ENCODE measurements around the gene CDON. TPM values are rescaled to one million over a fixed set of nuclear protein-coding genes. Genes with fewer than 3 reads are reported as not detected.

The CDON gene
- total RNA-seq, 1 experiment from 2014 or later: 0.91 TPM

- DNase-seq (ENCODE audit: unreplicated experiment): no peak
These were observed 16.0 kb downstream of the CDON start for GRCh38 chr11:126046570-126047195.

GRCh38 chr11:126039485-126040271, 23.0 kb downstream of the CDON start:
- Mint-ChIP-seq H3K27ac (ENCODE audit: low read depth, unreplicated experiment) (no peak overlapping the region), H3K9me3 (ENCODE audit: unreplicated experiment) (no peaks in the 10 kb centered on the region), H3K27me3 (ENCODE audit: insufficient read depth, unreplicated experiment) (no peaks in the 10 kb centered on the region), H3K36me3 (ENCODE audit: insufficient read depth, unreplicated experiment) (no peaks in the 10 kb centered on the region), H3K4me1 (ENCODE audit: insufficient read depth, unreplicated experiment) (peaks cover 15% of the 10 kb centered on the region), H3K4me3 (ENCODE audit: unreplicated experiment) (no peak overlapping the region)
- BruUV-seq (replicated peaks): no TSS peak
- ChIA-PET POLR2A (interaction anchor here (1.0 to 1.4 kb wide), 5 partner anchors 8 to 229 kb away, joined by 3 read pairs; partner anchors contain the start of genes FOXRED1 and SRPRA), CTCF (interaction anchor here (0.6 to 1.8 kb wide), 7 partner anchors 14 to 1983 kb away, joined by 3 to 9 read pairs (median 4); no protein-coding TSS in a partner anchor)
- intact Hi-C loops (cut with micrococcal nuclease): no loop called here
- TF ChIP-seq, protein P1, sequence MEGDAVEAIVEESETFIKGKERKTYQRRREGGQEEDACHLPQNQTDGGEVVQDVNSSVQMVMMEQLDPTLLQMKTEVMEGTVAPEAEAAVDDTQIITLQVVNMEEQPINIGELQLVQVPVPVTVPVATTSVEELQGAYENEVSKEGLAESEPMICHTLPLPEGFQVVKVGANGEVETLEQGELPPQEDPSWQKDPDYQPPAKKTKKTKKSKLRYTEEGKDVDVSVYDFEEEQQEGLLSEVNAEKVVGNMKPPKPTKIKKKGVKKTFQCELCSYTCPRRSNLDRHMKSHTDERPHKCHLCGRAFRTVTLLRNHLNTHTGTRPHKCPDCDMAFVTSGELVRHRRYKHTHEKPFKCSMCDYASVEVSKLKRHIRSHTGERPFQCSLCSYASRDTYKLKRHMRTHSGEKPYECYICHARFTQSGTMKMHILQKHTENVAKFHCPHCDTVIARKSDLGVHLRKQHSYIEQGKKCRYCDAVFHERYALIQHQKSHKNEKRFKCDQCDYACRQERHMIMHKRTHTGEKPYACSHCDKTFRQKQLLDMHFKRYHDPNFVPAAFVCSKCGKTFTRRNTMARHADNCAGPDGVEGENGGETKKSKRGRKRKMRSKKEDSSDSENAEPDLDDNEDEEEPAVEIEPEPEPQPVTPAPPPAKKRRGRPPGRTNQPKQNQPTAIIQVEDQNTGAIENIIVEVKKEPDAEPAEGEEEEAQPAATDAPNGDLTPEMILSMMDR (IDR thresholded peaks at IDR 0.05; ENCODE audit: unreplicated experiment): no peak
- peak; percentile 18 for DNase-seq (ENCODE audit: unreplicated experiment)

More at GRCh38 chr11:126046570-126047195, 16.0 kb downstream of the CDON start:
- TF ChIP-seq, protein P1 (IDR thresholded peaks at IDR 0.05; ENCODE audit: unreplicated experiment): no peak
- H3K36me3 Mint-ChIP-seq (ENCODE audit: insufficient read depth, unreplicated experiment): peaks cover 4% of the 10 kb centered on the region
- peaks cover 10% of the 10 kb centered on the region for H3K4me1 Mint-ChIP-seq (ENCODE audit: insufficient read depth, unreplicated experiment)
- no TSS peak for BruUV-seq (replicated peaks)
- H3K27me3 Mint-ChIP-seq (ENCODE audit: insufficient read depth, unreplicated experiment): no peaks in the 10 kb centered on the region
- intact Hi-C loops (cut with micrococcal nuclease): no loop called here
- ChIA-PET CTCF (interaction anchor here (0.7 to 1.7 kb wide), 5 partner anchors 14 to 111 kb away, joined by 3 to 7 read pairs (median 4); no protein-coding TSS in a partner anchor), POLR2A (interaction anchor here (1.0 to 1.1 kb wide), 3 partner anchors 8 to 78 kb away, joined by 3 read pairs; no protein-coding TSS in a partner anchor)
- no peak overlapping the region for H3K4me3 Mint-ChIP-seq (ENCODE audit: unreplicated experiment)
- H3K9me3 Mint-ChIP-seq (ENCODE audit: unreplicated experiment): no peaks in the 10 kb centered on the region
- no peak overlapping the region for H3K27ac Mint-ChIP-seq (ENCODE audit: low read depth, unreplicated experiment)

GRCh38 chr11:126035718-126036117, 26.9 kb downstream of the CDON start:
- TF ChIP-seq, protein P1 (IDR thresholded peaks at IDR 0.05; ENCODE audit: unreplicated experiment): no peak
- Mint-ChIP-seq H3K27ac (ENCODE audit: low read depth, unreplicated experiment) (no peak overlapping the region), H3K9me3 (ENCODE audit: unreplicated experiment) (no peaks in the 10 kb centered on the region), H3K36me3 (ENCODE audit: insufficient read depth, unreplicated experiment) (no peaks in the 10 kb centered on the region), H3K27me3 (ENCODE audit: insufficient read depth, unreplicated experiment) (no peaks in the 10 kb centered on the region), H3K4me3 (ENCODE audit: unreplicated experiment) (no peak overlapping the region), H3K4me1 (ENCODE audit: insufficient read depth, unreplicated experiment) (peaks cover 15% of the 10 kb centered on the region)
- DNase-seq (ENCODE audit: unreplicated experiment): no peak
- POLR2A ChIA-PET: no interaction called here
- CTCF ChIA-PET: no interaction called here
- no TSS peak for BruUV-seq (replicated peaks)
- intact Hi-C loops (cut with micrococcal nuclease): no loop called here

- TF ChIP-seq, protein P1 (IDR thresholded peaks at IDR 0.05; ENCODE audit: unreplicated experiment): no peak
- CTCF ChIA-PET: no interaction called here
These were observed 27.7 kb downstream of the CDON start for GRCh38 chr11:126034933-126035425.

More at GRCh38 chr11:126034933-126035425, 27.7 kb downstream of the CDON start:
- Mint-ChIP-seq H3K27me3 (ENCODE audit: insufficient read depth, unreplicated experiment) (no peaks in the 10 kb centered on the region), H3K36me3 (ENCODE audit: insufficient read depth, unreplicated experiment) (no peaks in the 10 kb centered on the region), H3K9me3 (ENCODE audit: unreplicated experiment) (no peaks in the 10 kb centered on the region), H3K4me1 (ENCODE audit: insufficient read depth, unreplicated experiment) (peaks cover 14% of the 10 kb centered on the region), H3K4me3 (ENCODE audit: unreplicated experiment) (no peak overlapping the region), H3K27ac (ENCODE audit: low read depth, unreplicated experiment) (no peak overlapping the region)
- no peak for DNase-seq (ENCODE audit: unreplicated experiment)
- intact Hi-C loops (cut with micrococcal nuclease): no loop called here
- POLR2A ChIA-PET: interaction anchor here (0.7 kb wide), 1 partner anchor 55 kb away, joined by 3 read pairs; no protein-coding TSS in a partner anchor
- BruUV-seq (replicated peaks): no TSS peak

All from MCF 10A (cell line).